MM.1S (cell line): ENCODE results near the gene KIRREL1.

Experiments
- DNase-seq: peaks from one replicate; pipeline ENCODE4 v3.0.0-alpha.2; 2015
- H2AFZ ChIP-seq: fragments of 300-600 bp; sonication (generic); 2 replicates; pipeline ENCODE4 v1.6.0; 2016; ENCODE audit warnings: antibody characterized with exemption, low read length
- H3F3A ChIP-seq: fragments of 300-600 bp; sonication (generic); 2 replicates; pipeline ENCODE4 v1.6.1; 2016; ENCODE audit warnings: mild to moderate bottlenecking, antibody characterized with exemption, low read length, moderate library complexity, mixed read lengths; ENCODE audit not compliant: insufficient read depth
- H3K27ac ChIP-seq: fragments of 300-600 bp; sonication (generic); 2 replicates; pipeline ENCODE4 v1.5.1; 2016; ENCODE audit warnings: mild to moderate bottlenecking, low read length
- H3K27me3 ChIP-seq: fragments of 300-600 bp; sonication (generic); replicated peaks from 2 replicates; pipeline ENCODE4 v1.6.0; 2016; ENCODE audit warnings: low read length; ENCODE audit not compliant: insufficient read depth
- H3K36me3 ChIP-seq: fragments of 300-600 bp; sonication (generic); replicated peaks from 2 replicates; pipeline ENCODE4 v1.6.1; 2016; ENCODE audit warnings: mild to moderate bottlenecking, low read length, mixed read lengths; ENCODE audit not compliant: insufficient read depth
- H3K4me1 ChIP-seq: fragments of 300-600 bp; sonication (generic); 2 replicates; pipeline ENCODE4 v1.6.1; 2016; ENCODE audit warnings: low read length, mixed read lengths
- H3K4me2 ChIP-seq: fragments of 300-600 bp; sonication (generic); 2 replicates; pipeline ENCODE4 v1.6.0; 2016; ENCODE audit warnings: low read depth, low read length
- H3K4me3 ChIP-seq: fragments of 300-600 bp; sonication (generic); 2 replicates; pipeline ENCODE4 v1.5.1; 2016; ENCODE audit warnings: low read length, mixed read lengths
- H3K79me2 ChIP-seq: fragments of 300-600 bp; sonication (generic); 2 replicates; pipeline ENCODE4 v1.6.1; 2016; ENCODE audit warnings: mixed run types, low read length, mixed read lengths
- H3K9ac ChIP-seq: fragments of 300-600 bp; sonication (generic); 2 replicates; pipeline ENCODE4 v1.6.1; 2016; ENCODE audit warnings: low read length, mixed read lengths
- H3K9me2 ChIP-seq: fragments of 300-600 bp; sonication (generic); replicated peaks from 2 replicates; pipeline ENCODE4 v1.6.1; 2016; ENCODE audit warnings: mild to moderate bottlenecking, low read length, mixed read lengths; ENCODE audit not compliant: insufficient read depth
- H3K9me3 ChIP-seq: fragments of 300-600 bp; sonication (generic); replicated peaks from 2 replicates; pipeline ENCODE4 v1.6.1; 2016; ENCODE audit warnings: mild to moderate bottlenecking, low read length, mixed read lengths; ENCODE audit not compliant: insufficient read depth
- H4K20me1 ChIP-seq: fragments of 300-600 bp; sonication (generic); 2 replicates; pipeline ENCODE4 v1.6.1; 2016; ENCODE audit warnings: mild to moderate bottlenecking, low read length, moderate library complexity, mixed read lengths; ENCODE audit not compliant: insufficient read depth
- CTCF ChIP-seq: fragments of 300-600 bp; sonication (generic); IDR thresholded peaks from 2 replicates; pipeline ENCODE4 v1.5.1; 2016; ENCODE audit warnings: antibody characterized with exemption, low read length, mixed read lengths
- EZH2 ChIP-seq: fragments of 300-600 bp; sonication (generic); optimal IDR thresholded peaks from 2 replicates; pipeline ENCODE3; 2017; ENCODE audit warnings: low read depth, mild to moderate bottlenecking, antibody characterized with exemption, low read length, mixed read lengths
- EZH2phosphoT487 ChIP-seq: fragments of 300-600 bp; sonication (generic); IDR thresholded peaks from 2 replicates; pipeline ENCODE4 v1.6.1; 2018; ENCODE audit warnings: antibody characterized with exemption, low read length

KIRREL1 gene

DNA sequence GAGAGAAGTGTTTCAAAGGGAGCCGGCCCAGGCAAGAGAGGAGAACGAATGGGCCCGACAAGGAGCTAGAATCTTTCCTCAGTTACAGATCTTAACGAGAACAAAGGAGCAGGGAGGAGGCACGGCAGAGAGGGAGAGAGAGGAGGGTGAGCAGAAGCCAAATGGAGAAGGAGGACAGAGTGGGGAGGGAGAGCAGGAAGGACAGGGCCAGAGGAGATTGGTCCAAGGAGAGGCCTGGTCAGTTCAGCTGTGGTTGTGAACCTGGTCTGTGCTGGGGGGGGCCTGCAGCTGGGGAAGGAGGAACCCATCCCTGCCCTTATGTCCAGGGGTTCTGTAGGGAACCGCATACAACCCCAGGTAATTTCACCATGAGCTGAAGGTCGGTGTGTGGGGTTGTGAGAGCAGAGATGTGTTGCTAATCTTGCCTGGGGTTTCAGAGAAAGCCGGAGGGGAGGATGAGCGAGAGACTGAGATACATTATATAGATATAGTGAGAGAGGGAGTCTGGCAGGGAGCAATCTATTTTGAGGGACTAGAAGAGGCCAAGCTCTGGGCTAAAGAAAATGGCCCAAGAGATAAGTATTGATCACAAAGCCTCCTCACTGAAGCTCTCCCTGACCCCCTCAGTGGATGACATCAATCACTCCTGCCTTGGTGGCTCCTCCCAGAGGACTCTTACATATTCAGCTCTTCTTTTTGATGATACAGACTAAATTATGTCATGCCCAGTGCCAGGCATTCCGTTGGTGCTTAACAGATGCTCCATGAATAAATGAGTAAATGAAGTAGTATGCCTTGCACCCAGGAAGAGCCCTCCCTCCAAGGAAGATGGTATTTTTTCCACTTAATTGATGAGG is 123.1 kb downstream of the KIRREL1 start:
- H2AFZ ChIP-seq: no peak overlapping the region
- no peak overlapping the region for H3K4me2 ChIP-seq
- H3K4me1 ChIP-seq: no peaks in the 10 kb centered on the region
- H3K9me2 ChIP-seq: no peaks in the 10 kb centered on the region
- H3K79me2 ChIP-seq: no peaks in the 10 kb centered on the region
- peaks cover 63% of the 10 kb centered on the region for H3K27me3 ChIP-seq
- no peak for DNase-seq
- no peaks in the 10 kb centered on the region for H3K36me3 ChIP-seq
- H4K20me1 ChIP-seq: no peaks in the 10 kb centered on the region
- H3F3A ChIP-seq: no peaks in the 10 kb centered on the region
- H3K27ac ChIP-seq: no peak overlapping the region
- TF ChIP-seq EZH2 (no peak), EZH2phosphoT487 (no peak), CTCF (no peak)
- H3K9ac ChIP-seq: no peak overlapping the region
- no peaks in the 10 kb centered on the region for H3K9me3 ChIP-seq
- no peak overlapping the region for H3K4me3 ChIP-seq

- Histone ChIP-seq H3F3A (no peaks in the 10 kb centered on the region), H3K9ac (no peak overlapping the region), H3K36me3 (no peaks in the 10 kb centered on the region), H3K4me3 (no peak overlapping the region), H3K27me3 (peaks cover 62% of the 10 kb centered on the region), H3K9me2 (no peaks in the 10 kb centered on the region), H4K20me1 (no peaks in the 10 kb centered on the region), H3K4me1 (no peaks in the 10 kb centered on the region), H3K4me2 (no peak overlapping the region; the same call in 1 of the 2 replicates), H2AFZ (no peak overlapping the region), H3K79me2 (no peaks in the 10 kb centered on the region), H3K9me3 (no peaks in the 10 kb centered on the region), H3K27ac (no peak overlapping the region)
- peak; percentile 27 for DNase-seq
- no peak for TF ChIP-seq EZH2phosphoT487
- TF ChIP-seq CTCF: peak; percentile 53
Measured at GRCh38 chr1:158117854-158118704, 124.6 kb downstream of the KIRREL1 start.

DNA sequence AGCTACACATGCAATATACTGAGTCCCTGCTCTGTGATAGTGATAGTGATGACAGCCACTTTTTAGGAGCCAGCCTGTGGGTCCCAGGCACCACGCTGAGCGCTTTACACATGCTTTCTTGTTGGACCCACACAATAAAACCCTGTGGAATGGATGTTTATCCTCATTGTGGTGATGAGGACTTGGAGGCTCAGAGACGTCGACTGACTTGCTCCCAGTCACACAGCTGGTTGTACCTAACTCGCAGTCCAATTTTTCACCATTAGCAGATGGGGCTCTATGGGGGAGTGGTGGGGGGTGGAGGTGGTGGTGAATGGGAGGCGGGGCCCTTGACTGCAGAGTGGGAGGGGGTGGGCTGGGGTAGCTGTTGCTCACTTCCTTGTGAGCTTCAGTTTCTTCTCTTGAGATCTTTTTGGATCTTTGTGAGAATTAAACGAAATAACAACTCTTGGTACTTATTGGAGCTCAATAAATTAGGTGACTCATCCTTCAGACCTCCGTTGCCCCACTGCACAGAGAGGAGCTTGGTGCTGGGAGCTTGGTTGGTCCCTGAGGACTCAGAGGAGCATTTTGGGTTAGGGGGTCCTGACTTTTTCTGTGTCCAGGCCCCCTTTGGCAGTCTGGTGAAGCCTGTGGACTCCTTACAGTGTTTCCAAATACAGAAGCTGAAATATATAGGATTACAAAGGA is 125.4 kb downstream of the KIRREL1 start:
- Histone ChIP-seq H4K20me1 (no peaks in the 10 kb centered on the region), H3K4me1 (no peaks in the 10 kb centered on the region), H3K27me3 (peaks cover 67% of the 10 kb centered on the region), H3K4me3 (no peak overlapping the region), H3F3A (no peaks in the 10 kb centered on the region), H3K79me2 (no peaks in the 10 kb centered on the region), H3K36me3 (no peaks in the 10 kb centered on the region), H3K9ac (no peak overlapping the region), H3K27ac (no peak overlapping the region), H3K9me2 (no peaks in the 10 kb centered on the region), H3K9me3 (no peaks in the 10 kb centered on the region), H2AFZ (no peak overlapping the region), H3K4me2 (no peak overlapping the region)
- DNase-seq: no peak
- no peak for TF ChIP-seq EZH2
- no peak for TF ChIP-seq EZH2phosphoT487
- no peak for TF ChIP-seq CTCF
